Sigmoid colon (tissue), 4 donors: Measurements from ENCODE around the gene WDR19.

Experiments used
- EP300 ChIP-seq, 4 donors: sonication (generic); formaldehyde crosslinking; IDR thresholded peaks; one replicate each; pipeline ENCODE4 v1.6.1; 2017; ENCODE audit warnings: antibody characterized with exemption in 4 of 4
- POLR2A ChIP-seq, 2 donors: fragments of 450-650 bp; IDR thresholded peaks; one replicate each; pipeline ENCODE4 v1.6.1; 2016; ENCODE audit warnings: antibody characterized with exemption in 2 of 2, mild to moderate bottlenecking in 2 of 2, moderate library complexity in 2 of 2

DNA sequence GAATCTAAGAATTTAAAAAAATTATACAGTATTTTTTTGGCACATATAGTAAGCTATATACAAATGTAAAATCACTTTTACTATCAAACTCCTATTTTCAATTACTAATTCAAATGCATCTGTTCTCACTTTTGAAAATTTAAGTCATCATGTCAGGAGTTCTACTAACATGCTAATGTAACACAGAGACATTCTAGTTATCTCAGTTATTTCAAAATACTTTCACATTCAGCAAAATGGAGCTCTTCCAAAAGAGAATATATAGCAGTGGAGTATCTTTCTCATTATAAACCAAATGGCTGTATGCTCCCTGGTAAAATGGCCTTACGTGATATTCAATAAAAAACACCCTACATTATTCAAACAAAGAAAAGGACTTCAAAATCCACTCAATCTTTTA lies 141.5 kb downstream of the WDR19 start:
- TF ChIP-seq EP300 (IDR thresholded peaks at IDR 0.05) (no peak), POLR2A (IDR thresholded peaks at IDR 0.05) (no peak)
